HEK293 (cell line): ENCODE results near the gene KANK4.

Experiments
- CTCF ChIP-seq: fragments of 450-650 bp; formaldehyde crosslinking; IDR thresholded peaks from 2 replicates; pipeline ENCODE4 v1.5.1; 2016; ENCODE audit warnings: missing biosample characterization, missing genetic modification characterization
- EGR2 ChIP-seq: fragments of 450-650 bp; formaldehyde crosslinking; IDR thresholded peaks from 2 replicates; pipeline ENCODE4 v1.5.1; 2016; ENCODE audit warnings: low read depth, missing biosample characterization, missing genetic modification characterization
- REST ChIP-seq: fragments of 450-650 bp; formaldehyde crosslinking; IDR thresholded peaks from 2 replicates; pipeline ENCODE4 v1.5.1; 2016; ENCODE audit warnings: missing biosample characterization, missing genetic modification characterization
- SALL2 ChIP-seq: fragments of 450-650 bp; formaldehyde crosslinking; IDR thresholded peaks from 2 replicates; pipeline ENCODE4 v1.5.0; 2017; ENCODE audit warnings: missing biosample characterization, mild to moderate bottlenecking, missing genetic modification characterization, borderline replicate concordance
- ZBTB44 ChIP-seq: fragments of 450-650 bp; IDR thresholded peaks from 2 replicates; pipeline ENCODE4 v1.5.1; 2018; ENCODE audit warnings: missing biosample characterization, mild to moderate bottlenecking, missing genetic modification characterization
- ZEB2 ChIP-seq: fragments of 450-650 bp; formaldehyde crosslinking; IDR thresholded peaks from 2 replicates; pipeline ENCODE4 v1.5.1; 2016; ENCODE audit warnings: missing biosample characterization, missing genetic modification characterization
- ZFP41 ChIP-seq: fragments of 450-650 bp; formaldehyde crosslinking; IDR thresholded peaks from 2 replicates; pipeline ENCODE4 v1.5.1; 2016; ENCODE audit warnings: missing biosample characterization, missing genetic modification characterization, borderline replicate concordance
- ZNF18 ChIP-seq: fragments of 450-650 bp; formaldehyde crosslinking; IDR thresholded peaks from 2 replicates; pipeline ENCODE4 v1.5.1; 2016; ENCODE audit warnings: missing biosample characterization, missing genetic modification characterization
- ZNF433 ChIP-seq: fragments of 450-650 bp; formaldehyde crosslinking; IDR thresholded peaks from 2 replicates; pipeline ENCODE4 v1.5.1; 2016; ENCODE audit warnings: missing biosample characterization, missing genetic modification characterization, low read depth
- ZNF488 ChIP-seq: fragments of 450-650 bp; formaldehyde crosslinking; IDR thresholded peaks from 2 replicates; pipeline ENCODE4 v1.5.1; 2016; ENCODE audit warnings: missing biosample characterization, missing genetic modification characterization
- ZNF549 ChIP-seq: fragments of 450-650 bp; IDR thresholded peaks from 2 replicates; pipeline ENCODE4 v1.5.1; 2018; ENCODE audit warnings: missing biosample characterization, missing genetic modification characterization, mild to moderate bottlenecking, inconsistent platforms, moderate library complexity
- ZNF585B ChIP-seq: fragments of 450-650 bp; formaldehyde crosslinking; IDR thresholded peaks from 2 replicates; pipeline ENCODE4 v1.5.1; 2016; ENCODE audit warnings: missing biosample characterization, missing genetic modification characterization
- ZNF654 ChIP-seq: fragments of 450-650 bp; formaldehyde crosslinking; IDR thresholded peaks from 2 replicates; pipeline ENCODE4 v1.5.1; 2016; ENCODE audit warnings: low read depth, missing biosample characterization, missing genetic modification characterization

- no peak for TF ChIP-seq ZNF488
- no peak for TF ChIP-seq ZNF654 (tag by site-specific recombination)
- TF ChIP-seq ZNF585B (tag by site-specific recombination), result no peak
- TF ChIP-seq CTCF (tag by site-specific recombination), result no peak
- TF ChIP-seq SALL2 (tag by site-specific recombination), result no peak
- no peak for TF ChIP-seq REST (tag by site-specific recombination)
- no peak for TF ChIP-seq EGR2 (tag by site-specific recombination)
- no peak for TF ChIP-seq ZEB2 (tag by site-specific recombination)
- TF ChIP-seq ZNF549, result no peak
- TF ChIP-seq ZBTB44 (tag by site-specific recombination), result no peak
- TF ChIP-seq ZNF18 (tag by site-specific recombination), result no peak
- no peak for TF ChIP-seq ZNF433 (tag by site-specific recombination)
- TF ChIP-seq ZFP41, result no peak
Observed at GRCh38 chr1:62228136-62228882, 90.9 kb downstream of the KANK4 start.
